HG02759 (cell line): ENCODE measurements around the gene MMP2.

Experiments used
- ATAC-seq: cut with Tn5 transposase; IDR thresholded peaks from one replicate; pipeline ENCODE4 v1.9.1; 2021; ENCODE audit warnings: mild to moderate bottlenecking, moderate library complexity; ENCODE audit not compliant: unreplicated experiment

Gene MMP2

GRCh38 chr16:55478827-55479429, at the start of gene MMP2:
MMP2 (plus strand) TSS chr16:55479198; CDS start chr16:55479480, 282 bp downstream.
- no peak for ATAC-seq

DNA sequence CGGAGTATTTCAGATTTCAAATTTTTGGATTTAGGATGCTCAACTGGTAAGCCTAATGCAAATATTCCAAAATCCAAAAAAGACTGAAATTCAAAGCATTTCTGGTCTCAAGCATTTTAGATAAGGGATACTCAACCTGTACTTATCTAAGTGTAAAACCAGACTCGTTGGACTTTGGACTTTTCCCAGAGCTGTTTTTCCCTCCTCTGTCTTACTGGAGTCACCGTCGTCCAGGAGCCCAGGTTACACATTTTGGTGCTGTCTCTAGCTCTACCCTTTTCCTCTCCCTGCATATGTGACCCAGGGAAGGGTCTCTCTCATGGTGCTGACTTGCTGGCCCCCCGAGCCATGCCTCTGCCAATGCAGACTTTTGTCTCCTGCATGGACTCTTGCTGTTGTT, 46.0 kb upstream of the MMP2 start:
- no peak for ATAC-seq

GRCh38 chr16:55433535-55433934, 45.5 kb upstream of the MMP2 start:
- no peak for ATAC-seq

DNA sequence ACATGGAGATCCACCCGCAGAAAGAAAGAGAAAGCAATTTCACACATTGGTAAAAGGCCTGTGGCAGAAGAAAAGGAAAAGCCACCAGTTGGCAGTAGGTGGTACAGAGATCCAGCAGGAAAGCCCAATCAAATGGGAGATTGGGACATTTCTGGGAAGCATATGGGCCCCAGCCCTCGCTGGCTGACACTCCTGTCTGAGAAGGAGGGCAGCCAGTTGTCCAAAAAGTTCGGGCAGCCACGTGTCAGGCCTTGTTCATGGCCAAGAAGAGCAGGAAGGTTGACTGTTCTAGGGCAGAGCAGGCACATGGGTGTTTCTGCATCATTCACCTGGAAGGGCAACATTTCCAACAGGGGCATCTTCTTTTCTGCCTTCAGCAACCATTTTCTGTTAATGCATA, 45.0 kb upstream of the MMP2 start:
- ATAC-seq: no peak

DNA sequence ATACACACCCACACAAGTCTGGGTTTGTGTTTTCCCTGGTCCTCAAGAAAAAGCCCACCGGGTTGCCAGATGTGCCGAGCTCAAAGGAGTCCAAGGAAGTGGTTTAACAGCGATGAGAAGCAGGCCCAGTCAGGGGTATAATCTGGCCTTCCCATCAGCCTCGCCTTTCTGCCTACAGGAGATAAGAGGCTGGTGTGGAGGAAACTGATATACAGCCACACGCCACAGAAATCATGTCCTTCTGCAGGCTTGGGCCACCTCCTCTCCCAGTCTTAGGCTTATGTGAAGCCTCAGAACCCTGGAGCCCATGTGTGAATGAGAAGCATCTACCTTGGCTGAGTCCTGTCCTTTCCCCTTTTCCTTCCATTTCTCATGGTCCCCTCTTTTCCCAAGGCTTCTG, 43.6 kb upstream of the MMP2 start:
- no peak for ATAC-seq

DNA sequence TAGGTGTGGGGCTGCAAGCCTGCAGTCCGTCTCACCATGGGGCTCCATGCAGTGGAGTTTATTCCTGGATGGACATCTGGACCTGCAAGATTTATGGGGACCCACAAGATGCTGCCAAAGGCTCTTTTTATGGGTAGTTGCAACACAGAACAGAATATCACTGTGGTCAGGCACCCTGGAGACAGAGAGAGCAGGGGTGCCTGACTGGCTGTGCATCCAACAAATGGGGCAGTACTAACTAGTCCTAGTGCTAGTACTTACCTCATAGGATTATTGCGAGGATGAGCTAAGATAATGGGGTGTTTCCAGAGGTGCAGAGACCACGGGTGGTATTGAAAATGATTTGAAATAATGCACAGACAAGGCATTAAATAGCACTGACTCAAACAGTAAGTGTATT, 42.4 kb upstream of the MMP2 start:
- no peak for ATAC-seq

GRCh38 chr16:55437625-55438024, 41.4 kb upstream of the MMP2 start:
- no peak for ATAC-seq

DNA sequence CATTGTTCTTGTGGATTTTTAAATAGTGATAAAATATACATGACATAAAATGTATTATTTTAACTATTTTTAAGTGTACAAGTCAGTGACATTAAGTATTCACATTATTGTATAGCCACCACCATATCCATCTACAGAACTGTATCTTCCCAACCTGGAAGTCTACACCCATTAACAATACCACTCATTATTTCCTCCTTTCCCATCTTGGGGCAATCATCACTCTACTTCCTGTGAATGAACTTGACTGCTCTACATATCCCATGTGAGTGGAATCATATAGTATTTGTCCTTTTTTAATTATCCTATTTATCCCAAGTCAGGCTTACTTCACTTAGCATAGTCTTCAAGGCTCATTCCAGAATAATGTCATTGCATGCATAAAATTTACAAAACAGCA, 40.7 kb upstream of the MMP2 start:
- ATAC-seq: no peak

GRCh38 chr16:55439101-55439690, 39.8 kb upstream of the MMP2 start:
- ATAC-seq: no peak

- ATAC-seq: no peak
Observed at GRCh38 chr16:55443434-55444346, 35.3 kb upstream of the MMP2 start.

GRCh38 chr16:55444754-55445485, 34.1 kb upstream of the MMP2 start:
- ATAC-seq: peak; percentile 80

DNA sequence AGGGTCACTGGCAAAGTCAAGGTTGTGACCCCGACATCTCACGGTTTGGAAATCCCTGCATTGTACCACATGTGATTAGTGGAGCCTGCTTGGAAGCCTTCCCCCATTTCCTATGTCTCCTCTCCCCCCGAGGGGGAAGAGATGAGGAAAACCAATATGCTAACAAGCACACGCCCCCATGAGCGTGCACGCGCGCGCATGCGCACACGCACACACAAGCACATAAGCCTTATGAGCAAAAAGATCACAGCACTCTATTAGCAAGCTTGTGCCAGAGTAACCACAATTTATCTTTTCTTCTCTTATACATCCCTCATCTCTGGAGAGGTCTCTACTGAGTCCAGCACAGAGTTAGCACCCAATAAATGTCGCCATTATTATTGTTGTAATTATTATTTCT, 31.8 kb upstream of the MMP2 start:
- no peak for ATAC-seq

- ATAC-seq: no peak
Observed at GRCh38 chr16:55452996-55453395, 26.0 kb upstream of the MMP2 start.

- ATAC-seq: no peak
Observed at GRCh38 chr16:55453909-55454308, 25.1 kb upstream of the MMP2 start.

- no peak for ATAC-seq
Observed at GRCh38 chr16:55454861-55455260, 24.1 kb upstream of the MMP2 start.

- ATAC-seq: no peak
Observed at GRCh38 chr16:55462241-55462640, 16.8 kb upstream of the MMP2 start.

DNA sequence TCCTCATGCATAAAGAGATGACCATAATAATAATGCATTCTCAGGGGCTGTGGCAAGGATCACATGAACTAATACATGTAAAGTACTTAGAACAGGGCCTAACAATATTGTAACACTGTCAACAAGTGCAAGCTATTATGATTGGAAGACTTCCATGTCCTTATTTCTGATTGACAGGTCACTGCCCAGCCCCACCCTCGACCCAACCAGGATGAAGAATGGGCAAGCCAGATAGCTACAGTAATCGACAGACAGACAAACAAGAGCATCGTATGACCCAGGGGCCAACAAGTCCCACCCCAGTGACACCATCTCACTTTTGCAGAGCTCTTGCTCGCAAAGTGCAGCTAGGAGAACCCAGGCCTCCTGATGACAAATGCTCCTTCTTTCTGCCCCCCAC, 14.6 kb upstream of the MMP2 start:
- ATAC-seq: no peak

GRCh38 chr16:55465077-55465896, 13.7 kb upstream of the MMP2 start:
- peak; percentile 92 for ATAC-seq

DNA sequence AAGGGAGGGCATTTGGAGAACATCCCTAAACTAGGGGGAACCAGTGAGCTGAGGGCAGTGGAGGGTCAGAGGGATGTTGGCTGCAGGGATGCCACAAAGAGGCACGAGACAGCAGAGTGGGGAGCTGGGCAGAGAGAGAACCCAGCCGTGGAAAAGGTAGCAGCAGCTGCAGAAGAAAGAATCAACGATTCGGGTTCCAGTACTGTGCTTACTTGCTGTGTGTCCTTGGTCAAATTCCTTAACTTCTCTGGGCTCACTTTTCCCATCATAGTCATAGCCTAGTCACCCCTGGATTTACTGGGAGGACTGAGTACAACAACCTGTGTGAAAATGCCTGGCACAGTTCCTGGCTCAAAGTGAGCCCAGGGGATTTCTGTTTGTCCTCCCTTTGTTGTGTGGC, 12.8 kb upstream of the MMP2 start:
- no peak for ATAC-seq

- ATAC-seq: no peak
Observed at GRCh38 chr16:55467898-55468297, 11.1 kb upstream of the MMP2 start.
